NCI-H524 treated with DMSO at 0.1 percent for 48 hours (cell line): ENCODE results near the gene TMIE.

Experiments used
- DNase-seq: peaks from one replicate; lab custom pipeline; 2025; lab: John Stamatoyannopoulos, UW

Gene TMIE

GRCh38 chr3:46708401-46709156, 7.4 kb downstream of the TMIE start:
- no peak for DNase-seq

- DNase-seq, result no peak
Observed at GRCh38 chr3:46709157-46709654, 8.0 kb downstream of the TMIE start.

- DNase-seq, result no peak
Observed at GRCh38 chr3:46709721-46710120, 8.5 kb downstream of the TMIE start.

- DNase-seq, result no peak
Observed at GRCh38 chr3:46710229-46710628, 9.0 kb downstream of the TMIE start.

GRCh38 chr3:46710671-46711295, 9.6 kb downstream of the TMIE start:
- DNase-seq, result no peak

- DNase-seq, result no peak
Observed at GRCh38 chr3:46711305-46711704, 10.1 kb downstream of the TMIE start.

- DNase-seq, result no peak
Observed at GRCh38 chr3:46711760-46712159, 10.6 kb downstream of the TMIE start.

GRCh38 chr3:46712191-46713049, 11.2 kb downstream of the TMIE start:
- DNase-seq, result no peak

- DNase-seq, result no peak
Observed at GRCh38 chr3:46713050-46713897, 12.1 kb downstream of the TMIE start.

GRCh38 chr3:46713898-46714552, 12.8 kb downstream of the TMIE start:
- DNase-seq, result no peak

GRCh38 chr3:46714728-46715506, 13.7 kb downstream of the TMIE start:
- DNase-seq, result no peak

GRCh38 chr3:46715507-46716175, 14.4 kb downstream of the TMIE start:
- DNase-seq, result no peak

GRCh38 chr3:46716461-46717441, 15.6 kb downstream of the TMIE start:
- no peak for DNase-seq

GRCh38 chr3:46717447-46718231, 16.4 kb downstream of the TMIE start, which contains the start of gene PRSS50:
TSS of gene PRSS50 (minus strand) at chr3:46717869. CDS start at chr3:46717824, 45 bp downstream.
- no peak for DNase-seq

GRCh38 chr3:46719044-46719565, 17.9 kb downstream of the TMIE start:
- no peak for DNase-seq

GRCh38 chr3:46719735-46720271, 18.6 kb downstream of the TMIE start:
- DNase-seq, result no peak

- no peak for DNase-seq
Observed at GRCh38 chr3:46721009-46721408, 19.8 kb downstream of the TMIE start.
